ENCODE results near the gene PLEKHG3.

DNA sequence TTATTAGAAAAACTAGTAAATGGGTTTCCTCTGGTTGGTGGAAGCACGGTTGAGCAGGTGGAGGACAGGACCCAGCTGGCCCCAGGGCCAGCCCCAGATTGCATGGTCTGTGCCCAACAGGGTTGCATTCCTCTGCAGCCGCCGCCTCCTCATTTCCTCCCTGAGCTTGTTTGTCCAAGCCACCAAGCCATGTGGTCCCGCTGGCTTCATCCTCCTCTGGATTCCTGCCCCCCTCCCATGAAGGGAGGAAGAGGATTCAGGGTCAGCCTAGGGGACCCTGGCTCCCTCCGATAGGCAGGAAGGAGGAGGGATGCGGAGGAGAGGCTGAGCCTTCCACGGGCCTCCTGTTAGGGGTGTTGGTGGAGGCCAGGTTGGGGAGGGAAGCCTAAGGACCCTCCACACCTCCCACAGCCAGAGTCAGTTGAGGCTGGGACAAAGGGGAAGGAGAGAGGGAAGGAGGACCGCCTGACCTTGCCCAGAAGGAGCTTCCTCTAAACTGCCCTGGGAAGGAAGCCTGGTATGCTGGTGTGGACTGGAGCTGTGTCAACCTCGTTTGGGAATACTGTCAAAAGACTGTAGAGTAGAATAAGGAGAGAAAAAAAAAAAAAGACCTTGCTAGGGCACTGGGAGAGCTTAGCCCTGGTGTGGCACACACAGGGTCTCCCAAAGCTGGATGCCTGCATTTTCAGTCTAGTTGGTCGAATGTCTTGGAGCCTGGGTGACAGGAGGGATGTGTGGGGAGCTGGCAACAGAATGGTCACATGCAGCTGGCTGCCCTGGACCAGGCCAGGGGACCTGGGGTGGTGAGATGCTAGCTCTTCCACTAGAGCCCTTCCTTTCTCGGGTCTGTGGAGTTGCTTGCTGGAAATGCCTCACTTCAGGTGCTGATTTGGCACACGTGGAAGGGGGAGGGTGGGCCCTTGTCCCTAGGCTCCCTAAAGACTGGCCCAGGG, 42.4 kb downstream of the PLEKHG3 start:
- TF ChIP-seq, protein P1, sequence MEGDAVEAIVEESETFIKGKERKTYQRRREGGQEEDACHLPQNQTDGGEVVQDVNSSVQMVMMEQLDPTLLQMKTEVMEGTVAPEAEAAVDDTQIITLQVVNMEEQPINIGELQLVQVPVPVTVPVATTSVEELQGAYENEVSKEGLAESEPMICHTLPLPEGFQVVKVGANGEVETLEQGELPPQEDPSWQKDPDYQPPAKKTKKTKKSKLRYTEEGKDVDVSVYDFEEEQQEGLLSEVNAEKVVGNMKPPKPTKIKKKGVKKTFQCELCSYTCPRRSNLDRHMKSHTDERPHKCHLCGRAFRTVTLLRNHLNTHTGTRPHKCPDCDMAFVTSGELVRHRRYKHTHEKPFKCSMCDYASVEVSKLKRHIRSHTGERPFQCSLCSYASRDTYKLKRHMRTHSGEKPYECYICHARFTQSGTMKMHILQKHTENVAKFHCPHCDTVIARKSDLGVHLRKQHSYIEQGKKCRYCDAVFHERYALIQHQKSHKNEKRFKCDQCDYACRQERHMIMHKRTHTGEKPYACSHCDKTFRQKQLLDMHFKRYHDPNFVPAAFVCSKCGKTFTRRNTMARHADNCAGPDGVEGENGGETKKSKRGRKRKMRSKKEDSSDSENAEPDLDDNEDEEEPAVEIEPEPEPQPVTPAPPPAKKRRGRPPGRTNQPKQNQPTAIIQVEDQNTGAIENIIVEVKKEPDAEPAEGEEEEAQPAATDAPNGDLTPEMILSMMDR (IDR thresholded peaks at IDR 0.05) = no peak
- no peak for TF ChIP-seq ZFX (IDR thresholded peaks at IDR 0.05; ENCODE audit: borderline replicate concordance)

Measured in 22Rv1 (cell line).